Keratinocyte (primary cell): ENCODE results near the gene PKNOX1. TPM values are rescaled to one million over a fixed set of nuclear protein-coding genes. Genes with fewer than 3 reads are reported as not detected.
"Not testable (repeated sequence)": the region's sequence is repeated elsewhere in the genome, so short reads cannot be mapped to it uniquely, and the experiment has no call there.

Source experiments
- DNase-seq: peaks from one replicate; pipeline ENCODE4 v3.0.0-alpha.2; 2011; ENCODE audit warnings: low read depth, missing footprints, low spot score
- FAIRE-seq: peaks from 2 replicates; lab custom pipeline; 2011; peaks lifted over from hg19 to GRCh38; lab: Jason Lieb, UNC
- H2AFZ ChIP-seq: 2 replicates; pipeline ENCODE4 v1.6.0; 2012; ENCODE audit warnings: low read length, control low read depth, inconsistent platforms; ENCODE audit not compliant: control insufficient read depth
- H3K27ac ChIP-seq: 2 replicates; pipeline ENCODE4 v1.5.1; 2011; ENCODE audit warnings: low read length; ENCODE audit not compliant: control insufficient read depth, insufficient read depth
- H3K27me3 ChIP-seq: 3 replicates; pipeline ENCODE4 v1.6.0; 2011; ENCODE audit warnings: low read length; ENCODE audit not compliant: control insufficient read depth, insufficient read depth; ENCODE audit errors: extremely low read depth
- H3K36me3 ChIP-seq, 2 experiments: 2 replicates in 1 of 2; 3 replicates in 1 of 2; pipeline ENCODE4 v1.5.1; 2011; ENCODE audit warnings: low read length in 2 of 2, mild to moderate bottlenecking in 1 of 2; ENCODE audit not compliant: control insufficient read depth in 2 of 2, insufficient read depth in 2 of 2; ENCODE audit errors: extremely low read depth in 1 of 2
- H3K4me1 ChIP-seq: 3 replicates; pipeline ENCODE4 v1.5.1; 2011; ENCODE audit warnings: low read length; ENCODE audit not compliant: control insufficient read depth, insufficient read depth; ENCODE audit errors: extremely low read depth
- H3K4me2 ChIP-seq: 3 replicates; pipeline ENCODE4 v1.6.0; 2011; ENCODE audit warnings: low read depth, low read length; ENCODE audit not compliant: control insufficient read depth, insufficient read depth; ENCODE audit errors: extremely low read depth
- H3K4me3 ChIP-seq, 3 experiments: fragments of 200-600 bp in 1 of 3; sonication (generic) in 1 of 3; 2 replicates in 2 of 3; 3 replicates in 1 of 3; pipeline ENCODE4 v1.5.1; 2011 to 2016; ENCODE audit warnings: low read length in 3 of 3, mild to moderate bottlenecking in 3 of 3, control low read depth in 2 of 3, inconsistent platforms in 1 of 3, low read depth in 1 of 3, mixed read lengths in 1 of 3, mixed run types in 1 of 3, moderate library complexity in 1 of 3; ENCODE audit not compliant: control insufficient read depth in 2 of 3, insufficient read depth in 2 of 3; ENCODE audit errors: extremely low read depth in 1 of 3
- H3K79me2 ChIP-seq: 2 replicates; pipeline ENCODE4 v1.6.0; 2012; ENCODE audit warnings: low read length; ENCODE audit not compliant: control insufficient read depth, insufficient read depth
- H3K9ac ChIP-seq: 3 replicates; pipeline ENCODE4 v1.6.0; 2011; ENCODE audit warnings: low read length; ENCODE audit not compliant: control insufficient read depth, insufficient read depth; ENCODE audit errors: extremely low read depth
- H3K9me1 ChIP-seq: 3 replicates; pipeline ENCODE4 v1.6.0; 2011; ENCODE audit warnings: low read length; ENCODE audit not compliant: control insufficient read depth, insufficient read depth; ENCODE audit errors: extremely low read depth
- H3K9me3 ChIP-seq: 2 replicates; pipeline ENCODE4 v1.5.1; 2012; ENCODE audit warnings: low read depth, low read length; ENCODE audit not compliant: control insufficient read depth
- H4K20me1 ChIP-seq: 3 replicates; pipeline ENCODE4 v1.6.0; 2011; ENCODE audit warnings: low read length; ENCODE audit not compliant: control insufficient read depth, insufficient read depth; ENCODE audit errors: extremely low read depth
- dilution Hi-C: fragments of 300-500 bp; cut with MboI; formaldehyde crosslinking; loops from one replicate; pipeline ENCODE4 v1.7.0; 2020; ENCODE audit warnings: low sequenced_read_pairs; ENCODE audit not compliant: extremely low pct_ligation_motif_present
- polyA plus RNA-seq, 5 experiments: library from polyadenylated mRNA; depleted of rRNA in 3 of 5; stranded (reverse) in 3 of 5; stranded (forward) in 1 of 5; unstranded in 1 of 5; fragments of >200 nt; gene quantifications; 1 replicate in 1 of 5; 2 replicates in 3 of 5; 3 replicates in 1 of 5; pipeline versions ENCODE4 v1.2.1 to v1.2.3, GENCODE V29; 2011 to 2012; ENCODE audit warnings: missing spikeins in 2 of 5, low read depth in 1 of 5, low replicate concordance in 1 of 5
- small RNA-seq, 3 experiments: library from RNA; depleted of rRNA; stranded (forward); fragments of <200 nt; gene quantifications; one replicate each; pipeline ENCODE3, GENCODE V24; 2012; ENCODE audit warnings: low read depth in 3 of 3, low replicate concordance in 1 of 3; ENCODE audit not compliant: insufficient read length in 3 of 3

The PKNOX1 gene
- polyA plus RNA-seq, 1 donor (not counting 4 experiments of a cell fraction or from before 2014, with no cell fraction given), result 33.3 TPM

GRCh38 chr21:43082587-43083300 lies 108.4 kb downstream of the PKNOX1 start:
- H3K36me3 ChIP-seq, H3K4me3 ChIP-seq, H3K79me2 ChIP-seq, FAIRE-seq, H3K27ac ChIP-seq, H3K9me1 ChIP-seq, H2AFZ ChIP-seq, H3K9me3 ChIP-seq, H3K4me2 ChIP-seq, DNase-seq, H3K9ac ChIP-seq, H3K27me3 ChIP-seq, H4K20me1 ChIP-seq, H3K4me1 ChIP-seq, dilution Hi-C loops: not testable (repeated sequence)

Small RNAs within 50 kb of the gene (small RNA-seq; reads per million reads assigned to genes)
- 0 reads per million in 3 experiments for gene MIR5692B

Other genes with a start within 250 kb of the PKNOX1 start
- 13.3 to 22.4 TPM (median 14.9 TPM) in 3 replicates for gene WDR4, start 95.0 kb upstream of the PKNOX1 start, polyA plus RNA-seq
- 26.1 to 58.2 TPM (median 28.9 TPM) in 3 replicates for gene NDUFV3, start 81.3 kb upstream of the PKNOX1 start, polyA plus RNA-seq
- 0.03 to 0.05 TPM in 2 of 3 replicates, not detected in the other for gene ERVH48-1, start 48.9 kb upstream of the PKNOX1 start, polyA plus RNA-seq
- gene CBS, start 101.3 kb downstream of the PKNOX1 start, polyA plus RNA-seq, result 6.9 to 10.6 TPM (median 7.4 TPM) in 3 replicates
- gene U2AF1, start 133.0 kb downstream of the PKNOX1 start, polyA plus RNA-seq, result 13.6 to 61.2 TPM (median 22.8 TPM) in 3 replicates
- gene CRYAA, start 194.4 kb downstream of the PKNOX1 start, polyA plus RNA-seq, result not detected in 3 replicates